Activated CD8-positive, alpha-beta memory T cell treated with anti-CD3 and anti-CD28 coated beads, Interleukin-2, amount 50 U/mL, for 48 hours (primary cell): ENCODE data around the gene TMEM39A.

ENCODE experiments used
- DNase-seq: peaks from one replicate; pipeline ENCODE4 v3.0.0-alpha.2; 2020

The TMEM39A gene, protein sequence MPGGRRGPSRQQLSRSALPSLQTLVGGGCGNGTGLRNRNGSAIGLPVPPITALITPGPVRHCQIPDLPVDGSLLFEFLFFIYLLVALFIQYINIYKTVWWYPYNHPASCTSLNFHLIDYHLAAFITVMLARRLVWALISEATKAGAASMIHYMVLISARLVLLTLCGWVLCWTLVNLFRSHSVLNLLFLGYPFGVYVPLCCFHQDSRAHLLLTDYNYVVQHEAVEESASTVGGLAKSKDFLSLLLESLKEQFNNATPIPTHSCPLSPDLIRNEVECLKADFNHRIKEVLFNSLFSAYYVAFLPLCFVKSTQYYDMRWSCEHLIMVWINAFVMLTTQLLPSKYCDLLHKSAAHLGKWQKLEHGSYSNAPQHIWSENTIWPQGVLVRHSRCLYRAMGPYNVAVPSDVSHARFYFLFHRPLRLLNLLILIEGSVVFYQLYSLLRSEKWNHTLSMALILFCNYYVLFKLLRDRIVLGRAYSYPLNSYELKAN

DNA sequence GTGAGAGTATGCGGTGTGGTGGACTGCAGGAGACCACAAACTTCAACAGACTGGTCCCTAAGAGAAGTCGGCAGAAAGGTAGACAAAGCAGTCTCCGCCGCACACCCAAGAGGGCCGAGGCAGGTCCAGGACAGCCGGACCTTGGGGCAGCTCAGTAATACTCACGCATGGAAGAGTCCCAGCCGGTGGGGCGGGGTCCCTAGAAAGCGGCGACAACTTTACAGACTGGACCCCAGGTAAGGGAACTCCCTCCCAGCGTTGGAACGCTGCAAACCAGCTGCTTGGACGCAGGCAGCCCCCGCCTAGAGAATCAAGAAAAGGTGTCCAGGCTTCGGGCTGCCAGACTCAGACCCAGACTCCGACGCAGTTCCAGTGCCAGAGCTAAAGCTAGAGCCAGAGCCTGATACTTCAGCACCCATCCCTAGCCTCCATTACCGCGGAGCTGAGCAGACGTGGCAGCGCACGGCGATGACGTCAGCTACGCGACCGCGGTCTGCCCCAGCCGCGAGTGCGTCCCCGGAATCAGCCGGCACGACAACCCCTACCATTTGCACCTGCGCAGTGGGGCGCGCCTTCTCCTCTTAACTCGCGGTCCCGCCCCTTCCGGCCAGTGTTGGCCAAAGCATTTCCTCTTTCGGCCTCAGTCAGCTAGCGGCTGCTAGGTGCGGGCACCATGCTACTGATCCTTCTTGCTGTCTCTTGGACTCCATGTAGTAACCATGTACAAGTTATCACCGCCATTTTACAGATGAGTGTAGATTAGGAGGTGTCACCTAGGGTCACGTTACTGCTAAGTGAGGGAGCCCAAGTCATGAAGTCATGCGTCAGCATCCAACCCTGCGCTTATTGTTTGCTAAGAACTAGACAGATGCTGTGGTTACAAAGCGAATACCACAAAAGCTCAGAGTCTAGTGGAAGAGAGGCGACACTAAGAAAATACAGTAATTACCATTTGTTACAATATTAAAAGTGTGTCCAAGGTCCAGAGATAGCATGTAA lies at the start of gene TMEM39A:
TMEM39A (minus strand) TSS at position 445 of the 999 bp plus-strand sequence. CDS start 1,541 bp downstream, outside the sequence.
- DNase-seq, result peak; percentile 100

DNA sequence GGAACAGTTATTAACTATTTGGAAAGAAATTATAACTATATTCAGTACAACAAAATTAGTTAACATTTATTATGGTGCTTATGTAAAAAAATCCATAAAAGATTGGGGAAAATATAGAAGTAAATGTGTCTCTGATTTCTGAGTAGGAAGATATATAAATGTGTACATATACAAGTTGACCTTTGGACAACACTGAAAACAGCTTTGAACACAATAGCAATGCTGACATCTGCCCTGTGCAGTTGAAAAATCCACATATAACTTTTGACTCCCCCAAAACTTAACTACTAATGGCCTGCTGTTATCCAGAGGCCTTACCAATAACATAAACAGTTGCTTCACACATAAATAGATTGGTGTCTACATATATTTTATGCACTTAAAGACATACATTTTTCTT lies 47.3 kb upstream of the TMEM39A start:
- no peak for DNase-seq

DNA sequence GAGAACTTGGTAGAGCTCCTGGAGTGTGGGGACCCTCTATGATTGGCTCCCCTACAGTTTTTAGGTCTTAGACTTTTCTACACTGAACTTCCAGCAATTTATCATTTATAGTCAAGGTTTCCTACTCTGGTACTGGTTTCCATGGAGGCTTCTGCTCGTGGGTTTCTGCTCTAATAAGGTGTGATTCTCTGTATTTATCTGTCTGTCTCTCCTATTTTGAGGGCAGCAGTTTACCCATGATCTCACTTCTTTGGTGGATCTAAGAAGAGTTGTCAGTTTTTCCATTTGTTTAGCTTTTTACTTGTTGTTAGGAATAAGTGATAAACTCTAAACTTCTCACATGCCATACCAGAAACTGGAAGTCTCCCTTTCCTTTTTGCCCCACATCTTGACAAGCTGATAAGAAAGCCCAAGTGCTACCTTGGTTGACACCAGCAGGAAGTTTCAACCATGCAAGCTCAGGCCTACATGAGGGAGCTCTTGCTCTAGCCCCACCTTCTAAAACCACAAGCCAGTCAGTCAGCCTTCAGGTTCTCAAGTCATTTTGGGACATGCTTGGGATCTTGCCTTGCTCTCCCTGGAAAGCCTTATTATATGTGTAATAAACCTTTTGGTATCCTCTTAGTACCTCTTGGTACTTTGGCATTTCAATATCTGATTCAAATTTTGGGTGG lies 44.9 kb upstream of the TMEM39A start:
- no peak for DNase-seq

DNA sequence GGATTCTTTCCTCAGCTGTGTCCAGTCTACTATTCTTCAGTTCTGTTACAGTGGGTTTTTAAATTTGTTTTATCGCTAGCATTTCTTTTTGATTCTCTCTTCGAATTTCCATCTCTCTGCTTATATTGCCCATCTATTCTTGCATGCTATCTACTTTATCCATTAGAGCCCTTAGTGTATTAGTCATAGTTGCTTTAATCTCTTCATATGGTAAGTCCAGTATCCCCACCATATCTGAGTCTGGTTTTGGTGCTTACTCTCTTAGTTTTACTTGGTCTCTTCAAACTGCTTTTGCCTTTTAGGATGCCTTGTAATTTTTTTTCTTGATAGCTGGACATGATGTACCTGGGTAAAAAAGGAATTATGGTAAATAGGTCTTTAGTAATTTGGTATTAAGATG lies 44.0 kb upstream of the TMEM39A start:
- no peak for DNase-seq

DNA sequence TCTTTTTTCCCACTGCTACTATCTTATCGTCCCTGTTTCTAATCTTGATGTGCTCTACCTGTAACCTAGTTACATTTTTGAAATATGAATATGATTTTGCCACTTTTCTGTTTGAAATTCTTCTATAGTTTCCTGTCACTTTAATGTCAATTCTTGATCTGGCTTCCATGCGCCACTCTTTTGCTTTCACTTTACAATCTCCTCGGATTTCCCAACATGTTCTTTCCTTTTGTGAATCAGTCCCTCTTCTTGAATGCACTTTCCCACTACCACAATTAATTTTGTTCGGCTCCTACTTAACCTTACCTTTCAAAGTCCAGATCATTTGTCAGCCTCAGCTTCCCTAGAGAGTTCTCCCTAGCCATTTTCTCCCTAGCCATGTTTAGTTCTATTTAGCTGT lies 43.2 kb upstream of the TMEM39A start:
- no peak for DNase-seq

DNA sequence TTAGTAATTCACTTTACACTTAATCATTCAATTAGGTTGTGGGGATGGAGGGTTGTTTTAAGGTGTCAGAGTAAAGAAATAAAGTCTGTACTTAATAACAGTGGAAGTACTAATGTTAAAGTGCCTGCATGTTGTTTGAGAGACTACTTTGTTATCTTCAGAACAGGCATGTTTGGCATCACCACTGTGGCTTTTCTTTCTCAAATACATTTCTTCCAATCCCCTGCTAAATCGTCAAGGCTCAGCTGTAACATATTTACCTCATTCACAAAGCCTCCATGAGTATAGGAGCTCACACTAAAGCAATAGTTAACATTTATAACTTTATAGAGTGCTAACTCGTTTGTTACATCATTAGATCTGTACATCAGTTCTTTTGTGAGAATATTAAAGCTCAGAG lies 37.5 kb upstream of the TMEM39A start:
- DNase-seq, result no peak

DNA sequence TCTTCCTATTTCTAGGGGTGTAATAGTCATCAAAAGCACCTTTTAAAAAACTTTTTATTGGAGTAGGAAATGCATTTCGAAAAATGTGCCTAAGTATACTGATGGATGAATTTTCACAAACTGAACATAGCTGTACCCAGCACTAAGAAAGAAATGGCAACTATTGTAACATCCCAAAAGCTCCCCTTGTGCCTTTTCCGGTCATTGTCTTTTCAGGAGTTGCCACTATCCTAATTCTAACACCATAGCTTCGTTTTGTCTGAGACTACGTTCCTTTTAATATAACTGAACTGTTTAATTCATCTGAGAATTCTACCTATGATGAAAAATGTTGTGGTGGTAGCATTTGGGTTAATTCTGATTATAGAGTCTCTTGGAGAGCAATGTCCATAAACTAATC lies 36.9 kb upstream of the TMEM39A start:
- DNase-seq, result no peak

DNA sequence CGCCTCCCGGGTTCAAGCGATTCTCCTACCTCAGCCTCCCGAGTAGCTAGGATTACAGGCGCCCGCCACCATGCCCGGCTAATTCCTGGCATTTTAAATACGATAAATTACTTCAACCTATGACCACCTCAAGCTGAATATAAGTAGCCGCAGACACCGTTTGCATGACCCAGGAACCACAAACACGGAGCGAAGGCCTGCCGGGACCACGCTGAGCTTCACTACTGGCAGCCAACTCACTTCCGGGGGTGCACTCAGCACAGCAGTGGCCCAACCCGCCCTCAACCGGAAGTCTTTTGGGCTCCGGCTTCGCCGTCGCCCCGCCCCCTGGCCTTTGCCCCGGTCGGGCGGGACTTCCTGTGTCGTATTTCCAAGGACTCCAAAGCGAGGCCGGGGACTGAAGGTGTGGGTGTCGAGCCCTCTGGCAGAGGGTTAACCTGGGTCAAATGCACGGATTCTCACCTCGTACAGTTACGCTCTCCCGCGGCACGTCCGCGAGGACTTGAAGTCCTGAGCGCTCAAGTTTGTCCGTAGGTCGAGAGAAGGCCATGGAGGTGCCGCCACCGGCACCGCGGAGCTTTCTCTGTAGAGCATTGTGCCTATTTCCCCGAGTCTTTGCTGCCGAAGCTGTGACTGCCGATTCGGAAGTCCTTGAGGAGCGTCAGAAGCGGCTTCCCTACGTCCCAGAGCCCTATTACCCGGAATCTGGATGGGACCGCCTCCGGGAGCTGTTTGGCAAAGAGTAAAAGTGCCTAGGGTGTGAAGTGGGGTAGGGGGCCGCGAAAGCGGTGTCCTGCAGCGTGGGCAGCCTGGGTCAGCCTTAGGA lies 35.0 kb upstream of the TMEM39A start, which contains the start of gene TIMMDC1:
TIMMDC1 (plus strand) TSS at position 362 of the 826 bp plus-strand sequence; CDS start at position 549, 187 bp downstream.
- peak; percentile 97 for DNase-seq

DNA sequence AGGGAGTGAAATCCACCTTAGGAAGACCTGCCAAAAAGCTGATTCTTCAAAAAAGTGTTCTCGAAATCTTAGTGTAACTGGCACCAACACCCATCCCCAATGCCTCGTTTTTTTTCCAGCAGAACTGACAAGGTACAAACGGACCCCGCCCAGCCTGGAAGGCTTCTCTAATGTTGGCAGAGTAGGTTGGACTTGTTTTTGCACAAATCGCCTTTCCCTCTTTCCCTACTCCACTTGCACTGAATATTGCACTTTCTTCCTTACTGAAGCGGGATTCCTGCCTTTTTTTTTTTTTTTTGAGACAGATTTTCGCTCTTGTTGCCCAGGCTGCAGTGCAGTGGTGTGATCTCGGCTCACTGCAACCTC lies 34.4 kb upstream of the TMEM39A start:
- no peak for DNase-seq

DNA sequence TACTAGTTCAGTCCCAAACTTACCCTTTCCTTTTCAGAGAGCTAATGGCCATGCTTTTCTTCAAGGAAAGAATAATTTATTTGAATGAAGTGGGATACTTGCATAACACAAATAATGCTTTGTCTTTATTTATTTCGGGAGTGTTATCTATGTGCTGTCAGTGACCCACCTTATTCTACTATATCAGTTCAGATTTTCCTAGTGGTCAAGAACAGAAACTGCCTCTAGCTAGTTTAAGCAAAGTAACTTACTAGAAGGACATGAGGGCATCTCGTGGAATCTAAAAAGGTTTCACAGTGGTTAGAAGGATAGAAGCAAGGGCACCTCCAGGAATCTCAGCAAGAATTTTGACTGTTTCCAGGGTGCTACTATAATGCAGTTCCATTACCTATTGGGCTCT lies 31.2 kb upstream of the TMEM39A start:
- DNase-seq, result no peak

DNA sequence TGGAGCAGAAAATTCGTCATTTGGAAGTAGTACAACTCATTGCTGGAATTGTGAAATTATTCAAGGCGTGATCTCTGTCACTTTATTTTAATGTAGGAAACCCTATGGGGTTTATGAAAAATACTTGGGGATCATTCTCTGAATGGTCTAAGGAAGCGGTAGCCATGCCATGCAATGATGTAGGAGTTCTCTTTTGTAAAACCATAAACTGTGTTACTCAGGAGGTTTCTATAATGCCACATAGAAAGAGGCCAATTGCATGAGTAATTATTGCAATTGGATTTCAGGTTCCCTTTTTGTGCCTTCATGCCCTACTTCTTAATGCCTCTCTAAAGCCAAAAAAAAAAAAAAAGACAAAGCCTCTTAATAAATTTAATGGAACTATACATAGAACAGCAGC lies 29.4 kb upstream of the TMEM39A start:
- no peak for DNase-seq

DNA sequence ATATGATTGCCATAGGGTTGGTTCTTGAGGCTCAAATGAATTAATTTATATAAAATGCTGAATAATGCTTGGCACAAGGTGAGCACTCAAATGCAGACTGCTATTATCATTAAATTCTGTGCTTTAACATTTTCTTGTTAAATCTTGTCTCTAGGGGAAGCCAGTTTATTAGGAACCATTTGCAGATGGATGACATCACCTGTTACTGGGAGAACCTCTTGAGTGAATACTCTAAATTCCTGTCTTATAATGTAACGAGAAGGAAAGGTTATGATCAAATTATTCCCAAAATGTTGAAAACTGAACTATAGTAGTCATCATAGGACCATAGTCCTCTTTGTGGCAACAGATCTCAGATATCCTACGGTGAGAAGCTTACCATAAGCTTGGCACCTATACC lies 28.7 kb upstream of the TMEM39A start:
- DNase-seq, result no peak

DNA sequence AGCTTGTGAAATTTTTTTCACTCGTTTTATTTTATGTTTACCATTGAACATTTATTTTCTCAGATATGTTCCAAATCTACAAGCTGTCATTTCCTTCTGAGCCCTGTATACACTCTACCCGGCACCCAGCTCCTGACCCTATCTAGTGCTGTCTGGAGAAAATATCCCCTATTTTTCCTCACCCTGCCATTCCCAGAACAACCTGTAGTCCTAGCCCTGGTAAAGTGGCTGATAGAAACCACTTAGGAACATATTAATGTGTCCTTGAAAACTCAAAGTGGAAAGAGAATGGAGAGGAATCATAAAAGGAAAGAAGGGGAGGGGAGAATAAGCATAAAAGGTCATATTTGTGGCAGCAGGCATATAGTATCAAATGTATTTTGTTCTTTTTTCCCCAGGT lies 26.7 kb upstream of the TMEM39A start:
- no peak for DNase-seq

DNA sequence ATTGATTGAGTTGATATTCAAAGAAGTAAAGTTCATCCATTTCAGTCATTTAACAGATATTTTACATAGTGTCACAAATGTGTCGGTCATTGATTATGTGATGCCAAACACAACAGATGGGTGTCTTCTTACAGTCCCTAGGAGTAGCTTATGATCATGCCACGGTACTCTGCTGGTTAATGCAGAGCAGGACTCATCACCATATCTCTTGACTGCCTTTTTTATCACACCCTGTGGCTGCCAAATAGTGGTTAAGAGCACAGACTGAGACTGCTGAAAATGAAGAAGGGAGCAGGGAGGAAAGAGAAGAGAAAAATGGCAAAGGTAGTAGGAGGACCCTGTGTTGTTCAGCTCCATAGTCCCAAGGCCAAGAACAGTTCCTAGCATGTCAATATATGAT lies 22.1 kb upstream of the TMEM39A start:
- DNase-seq, result no peak

DNA sequence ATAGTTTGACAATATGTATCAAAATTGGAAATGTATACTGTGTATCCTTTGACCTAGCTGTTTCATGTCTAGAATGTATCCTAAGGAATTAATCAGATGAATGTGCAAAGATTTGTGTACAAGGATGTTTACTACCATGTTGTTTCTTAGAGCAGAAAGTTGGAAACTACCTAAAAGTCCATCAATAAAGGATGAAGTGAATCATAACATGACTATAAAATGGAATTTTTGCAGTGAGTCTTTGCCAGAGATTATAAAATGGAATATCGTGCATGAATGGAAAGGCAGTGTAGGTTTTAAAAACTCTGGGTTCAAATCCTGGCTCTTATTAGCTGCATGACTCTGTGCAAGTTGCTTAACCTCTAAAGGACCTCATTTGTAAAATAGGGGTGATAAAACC lies 19.7 kb upstream of the TMEM39A start:
- DNase-seq, result no peak

DNA sequence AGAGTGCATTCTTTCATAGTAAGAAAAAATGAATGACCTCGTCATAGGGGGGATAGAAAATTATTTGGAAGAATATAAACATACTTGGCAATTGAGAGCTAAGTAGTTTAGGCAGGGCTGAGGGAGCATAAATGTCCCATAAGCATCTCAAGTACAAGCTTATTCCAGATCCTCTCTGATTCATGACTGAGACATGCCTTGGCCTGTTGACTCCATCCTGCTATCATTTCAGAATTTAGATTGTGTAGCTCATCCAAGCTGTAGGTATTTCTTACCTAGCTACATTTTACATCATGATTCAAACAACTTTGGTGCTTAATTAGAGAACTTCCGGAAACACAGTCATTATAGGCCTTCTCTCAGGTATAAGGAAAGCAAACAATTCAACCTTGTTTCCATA lies 17.7 kb upstream of the TMEM39A start:
- DNase-seq, result no peak

DNA sequence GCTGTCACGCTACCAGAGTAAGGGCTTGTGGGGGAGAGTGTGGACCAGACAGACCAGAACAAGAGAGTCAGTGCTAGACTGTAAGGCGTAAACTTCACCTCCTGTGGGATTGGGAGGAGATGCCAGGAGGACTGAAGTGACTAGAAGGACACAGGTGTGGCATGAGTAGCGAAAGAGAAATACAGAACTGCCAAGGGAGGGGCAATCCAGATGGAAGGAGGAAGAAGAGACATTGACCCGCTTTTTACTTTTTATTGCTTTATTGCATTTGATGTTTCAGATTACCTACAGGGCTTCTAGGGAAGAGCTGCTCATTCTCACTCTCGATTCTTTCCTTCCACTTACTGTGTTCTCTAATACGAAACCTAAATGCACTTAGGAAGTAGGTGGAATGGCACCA lies 7.5 kb upstream of the TMEM39A start:
- DNase-seq, result no peak

DNA sequence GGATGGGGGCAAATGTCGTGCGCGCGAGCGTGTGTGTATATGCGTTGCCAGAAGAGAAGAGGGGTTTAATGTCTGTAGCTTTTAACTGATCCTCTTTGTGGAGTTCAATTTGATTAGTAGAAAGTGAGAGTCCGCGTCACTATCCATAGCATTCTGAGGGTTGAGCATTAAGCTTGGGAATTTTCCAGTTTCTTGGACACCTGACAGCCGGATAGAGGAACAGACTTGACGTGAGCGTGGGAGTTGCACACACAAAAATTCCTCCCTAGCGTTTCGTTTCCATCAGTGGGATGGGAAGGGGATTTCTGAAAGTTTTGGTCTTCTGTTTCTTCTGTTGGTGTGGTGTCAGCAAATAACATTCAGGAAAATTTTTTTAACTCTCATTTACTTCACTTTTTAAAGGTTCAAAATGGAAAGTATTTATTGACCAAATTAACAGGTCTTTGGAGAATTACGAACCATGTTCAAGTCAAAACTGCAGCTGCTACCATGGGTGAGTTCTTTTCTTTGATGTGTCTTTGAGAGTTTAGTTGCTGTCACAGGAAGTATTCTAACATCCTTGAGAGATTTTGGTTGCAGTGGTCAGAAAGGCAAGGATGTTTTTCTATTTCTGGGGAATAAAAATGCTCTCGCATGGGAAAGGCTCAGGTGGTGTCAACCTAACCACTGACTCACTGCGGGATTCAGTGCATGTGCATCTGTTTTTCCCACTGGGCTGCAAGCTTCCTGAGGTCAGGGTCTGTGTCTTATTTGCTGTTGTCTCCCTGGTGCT lies 6.2 kb upstream of the TMEM39A start:
- no peak for DNase-seq

DNA sequence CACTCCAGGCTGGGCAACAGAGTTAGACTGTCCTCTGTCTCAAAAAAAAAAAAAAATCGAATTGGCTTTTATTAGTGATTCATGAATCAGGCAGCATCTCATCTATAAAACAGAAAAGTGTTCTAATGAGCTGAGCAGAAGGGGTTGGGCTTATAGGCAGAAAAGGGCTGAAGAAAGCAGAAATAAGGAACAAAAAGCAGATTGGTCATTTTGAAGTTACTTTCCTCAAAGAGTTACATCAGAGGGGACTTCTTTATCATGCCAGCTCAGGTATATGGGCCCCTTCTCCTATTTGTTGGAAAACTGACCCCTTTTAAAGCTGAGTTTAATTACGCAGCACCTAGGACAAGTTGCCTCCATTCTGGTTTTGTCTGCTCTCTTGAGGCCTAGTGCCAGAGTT lies 4.6 kb upstream of the TMEM39A start:
- DNase-seq, result no peak

DNA sequence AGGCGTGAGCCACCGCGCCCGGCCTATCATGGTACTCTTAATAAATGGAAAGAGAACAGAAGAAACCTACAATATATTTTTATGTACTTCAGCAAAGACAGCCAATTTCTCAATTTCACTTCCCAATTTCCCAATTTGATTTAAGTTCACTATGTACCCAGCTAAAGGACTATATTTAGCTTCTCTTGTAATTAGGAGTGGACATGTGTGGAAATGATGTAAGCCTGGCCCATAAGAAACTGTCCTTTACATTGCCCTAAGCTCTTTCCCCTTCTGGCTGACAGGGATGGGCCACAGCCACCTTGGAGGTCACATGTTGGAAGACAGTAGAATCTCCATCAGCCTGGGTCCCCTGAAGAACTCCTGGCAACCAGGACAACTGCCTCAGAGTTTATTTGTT lies 6.2 kb downstream of the TMEM39A start:
- no peak for DNase-seq

DNA sequence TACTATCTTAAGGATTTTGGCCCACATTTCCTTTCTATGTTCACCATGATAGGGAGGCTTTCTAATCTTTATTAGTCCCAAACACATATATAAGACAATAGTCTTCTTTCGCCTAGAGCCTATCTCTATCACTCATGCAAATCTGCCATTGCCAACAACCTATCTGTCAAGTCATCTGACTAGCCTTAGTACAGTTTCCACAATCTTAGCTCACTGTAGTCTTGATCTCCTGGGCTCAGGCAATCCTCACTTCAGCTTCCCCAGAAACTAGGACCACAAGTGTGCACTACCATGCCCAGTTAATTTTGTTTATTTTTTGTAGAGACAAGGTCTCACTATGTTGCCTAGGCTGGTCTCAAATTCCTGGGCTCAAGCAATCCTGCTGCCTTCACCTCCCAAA lies 6.9 kb downstream of the TMEM39A start:
- no peak for DNase-seq
